ENCODE measurements around the gene YWHAE.

DNA sequence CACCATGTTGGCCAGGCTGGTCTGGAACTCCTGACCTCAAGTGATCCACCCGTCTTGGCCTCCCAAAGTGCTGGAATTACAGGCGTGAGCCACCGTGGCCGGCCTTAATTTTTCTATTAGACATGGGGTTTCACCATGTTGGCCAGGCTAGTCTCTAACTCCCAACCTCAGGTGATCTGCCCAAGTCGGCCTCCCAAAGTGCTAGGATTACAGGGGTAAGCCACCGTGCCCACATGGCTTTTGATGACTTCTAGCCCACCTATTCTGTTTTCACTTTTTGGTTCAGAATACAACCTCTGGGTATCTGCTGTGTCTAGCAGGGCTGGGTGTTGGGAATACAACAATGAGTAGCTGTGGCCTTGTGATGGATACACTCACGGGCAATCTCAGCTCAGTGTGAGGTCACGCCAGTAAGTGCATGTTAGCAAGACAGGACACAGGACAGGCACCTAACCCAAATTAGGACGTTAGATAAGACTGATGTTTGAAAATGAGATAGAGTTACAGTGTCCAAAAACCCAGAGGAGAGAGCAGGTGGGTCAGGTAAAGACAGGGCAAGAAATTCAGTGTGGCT lies 14.1 kb upstream of the YWHAE start:
- TF ChIP-seq, protein P1, sequence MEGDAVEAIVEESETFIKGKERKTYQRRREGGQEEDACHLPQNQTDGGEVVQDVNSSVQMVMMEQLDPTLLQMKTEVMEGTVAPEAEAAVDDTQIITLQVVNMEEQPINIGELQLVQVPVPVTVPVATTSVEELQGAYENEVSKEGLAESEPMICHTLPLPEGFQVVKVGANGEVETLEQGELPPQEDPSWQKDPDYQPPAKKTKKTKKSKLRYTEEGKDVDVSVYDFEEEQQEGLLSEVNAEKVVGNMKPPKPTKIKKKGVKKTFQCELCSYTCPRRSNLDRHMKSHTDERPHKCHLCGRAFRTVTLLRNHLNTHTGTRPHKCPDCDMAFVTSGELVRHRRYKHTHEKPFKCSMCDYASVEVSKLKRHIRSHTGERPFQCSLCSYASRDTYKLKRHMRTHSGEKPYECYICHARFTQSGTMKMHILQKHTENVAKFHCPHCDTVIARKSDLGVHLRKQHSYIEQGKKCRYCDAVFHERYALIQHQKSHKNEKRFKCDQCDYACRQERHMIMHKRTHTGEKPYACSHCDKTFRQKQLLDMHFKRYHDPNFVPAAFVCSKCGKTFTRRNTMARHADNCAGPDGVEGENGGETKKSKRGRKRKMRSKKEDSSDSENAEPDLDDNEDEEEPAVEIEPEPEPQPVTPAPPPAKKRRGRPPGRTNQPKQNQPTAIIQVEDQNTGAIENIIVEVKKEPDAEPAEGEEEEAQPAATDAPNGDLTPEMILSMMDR (IDR thresholded peaks at IDR 0.05) = no peak
- no peak for TF ChIP-seq POLR2A (IDR thresholded peaks at IDR 0.05)

Measured in uterus (tissue), 2 donors.